B cell (primary cell): ENCODE data around the gene TTC28. TPM values are rescaled to one million over a fixed set of nuclear protein-coding genes. Genes with fewer than 3 reads are reported as not detected.

Experiments used
- ATAC-seq: fragments of 200-7000 bp; cut with Tn5 transposase; one replicate; pipeline ENCODE4 v1.10.0; 2021; ENCODE audit warnings: low read depth, mild to moderate bottlenecking, moderate number of reproducible peaks, moderate library complexity
- CTCF ChIA-PET: fragments of 350-600 bp; sonication (Branson Sonifier 250); formaldehyde crosslinking; loops from one replicate; lab custom pipeline; 2021; ENCODE audit warnings: antibody characterized with exemption, inconsistent platforms; lab: Charles Lee
- POLR2A ChIA-PET: fragments of 350-600 bp; sonication (Branson Sonifier 250); formaldehyde crosslinking; loops from one replicate; lab custom pipeline; 2021; ENCODE audit warnings: antibody characterized with exemption; lab: Charles Lee
- DNase-seq: peaks from one replicate; pipeline ENCODE4 v3.0.0; 2013
- H2AFZ ChIP-seq: 2 replicates; pipeline ENCODE4 v1.6.1; 2012; ENCODE audit warnings: mild to moderate bottlenecking, low read depth, low read length; ENCODE audit not compliant: insufficient read depth, poor library complexity, severe bottlenecking
- H3K27ac ChIP-seq, 2 donors: 1 replicate in 1 of 2; 2 replicates in 1 of 2; pipeline ENCODE4 v1.5.1; 2012 to 2013; ENCODE audit warnings: low read length in 2 of 2, mild to moderate bottlenecking in 2 of 2, moderate library complexity in 1 of 2
- H3K27me3 ChIP-seq, 4 experiments: fragments of 200-600 bp in 1 of 4; sonication (generic) in 1 of 4; replicated peaks in 1 of 4; 1 replicate in 2 of 4; 2 replicates in 2 of 4; pipeline versions ENCODE4 v1.6.1 to v1.7.0; 2013 to 2016; ENCODE audit warnings: low read length in 3 of 4, mild to moderate bottlenecking in 2 of 4, mixed read lengths in 1 of 4, moderate library complexity in 1 of 4; ENCODE audit not compliant: insufficient read depth in 4 of 4, control insufficient read depth in 3 of 4; ENCODE audit errors: control extremely low read depth in 1 of 4
- H3K36me3 ChIP-seq, 2 experiments: replicated peaks in 1 of 2; 1 replicate in 1 of 2; 2 replicates in 1 of 2; pipeline versions ENCODE4 v1.6.1 to v1.7.1; 2013; ENCODE audit warnings: low read length in 1 of 2; ENCODE audit not compliant: insufficient read depth in 2 of 2, control insufficient read depth in 1 of 2; ENCODE audit errors: control extremely low read depth in 1 of 2, extremely low read depth in 1 of 2
- H3K4me1 ChIP-seq, 2 donors: fragments of 200-600 bp in 1 of 2; sonication (generic) in 1 of 2; 1 replicate in 1 of 2; 2 replicates in 1 of 2; pipeline versions ENCODE4 v1.5.1 to v1.6.1; 2013 to 2017; ENCODE audit warnings: low read length in 2 of 2; ENCODE audit not compliant: control insufficient read depth in 2 of 2, insufficient read depth in 2 of 2
- H3K4me2 ChIP-seq: replicated peaks from 2 replicates; pipeline ENCODE3; 2012; ENCODE audit warnings: mild to moderate bottlenecking, low read depth, low read length; ENCODE audit not compliant: poor library complexity, severe bottlenecking
- H3K4me3 ChIP-seq, 5 experiments: fragments of 200-600 bp in 1 of 5; sonication (generic) in 1 of 5; 1 replicate in 3 of 5; 2 replicates in 2 of 5; pipeline versions ENCODE4 v1.5.1 to v1.7.0; 2011 to 2016; ENCODE audit warnings: low read length in 4 of 5, mild to moderate bottlenecking in 4 of 5, low read depth in 2 of 5, control low read depth in 1 of 5, moderate library complexity in 1 of 5; ENCODE audit not compliant: insufficient read depth in 1 of 5; ENCODE audit errors: control extremely low read depth in 1 of 5, extremely low read depth in 1 of 5
- H3K79me2 ChIP-seq: fragments of 200-600 bp; sonication (generic); one replicate; pipeline ENCODE4 v1.6.0; 2016; ENCODE audit warnings: low read length; ENCODE audit not compliant: control insufficient read depth, insufficient read depth
- H3K9ac ChIP-seq: fragments of 200-600 bp; sonication (generic); 2 replicates; pipeline ENCODE4 v1.6.1; 2017; ENCODE audit warnings: mild to moderate bottlenecking, low read length, moderate library complexity
- H3K9me3 ChIP-seq, 3 donors: one replicate each; pipeline versions ENCODE4 v1.6.1 to v1.7.1; 2013; ENCODE audit warnings: low read length in 2 of 3; ENCODE audit not compliant: control insufficient read depth in 2 of 3, insufficient read depth in 1 of 3; ENCODE audit errors: control extremely low read depth in 1 of 3
- H4K20me1 ChIP-seq: 2 replicates; pipeline ENCODE4 v1.6.0; 2012; ENCODE audit warnings: mild to moderate bottlenecking, low read length; ENCODE audit not compliant: insufficient read depth, control insufficient read depth, poor library complexity, severe bottlenecking
- H3K27ac Mint-ChIP-seq: one replicate; pipeline ENCODE4 v1.8.0; 2021; ENCODE audit warnings: mixed read lengths
- H3K27me3 Mint-ChIP-seq: one replicate; pipeline ENCODE4 v1.8.0; 2021; ENCODE audit warnings: mixed read lengths
- H3K4me1 Mint-ChIP-seq: one replicate; pipeline ENCODE4 v1.8.0; 2021; ENCODE audit warnings: mixed read lengths
- H3K4me3 Mint-ChIP-seq: one replicate; pipeline ENCODE4 v1.8.0; 2021; ENCODE audit warnings: mixed read lengths
- H3K9me3 Mint-ChIP-seq: one replicate; pipeline ENCODE4 v1.8.0; 2022; ENCODE audit warnings: mixed read lengths; ENCODE audit not compliant: insufficient read depth
- CTCF ChIP-seq: fragments of 200-600 bp; IDR thresholded peaks from one replicate; pipeline ENCODE4 v1.8.0; 2022; ENCODE audit warnings: antibody characterized with exemption, mild to moderate bottlenecking
- EZH2 ChIP-seq: IDR thresholded peaks from 2 replicates; pipeline ENCODE4 v1.6.1; 2012; ENCODE audit warnings: borderline replicate concordance, low read depth, mild to moderate bottlenecking, moderate library complexity, low read length; ENCODE audit not compliant: insufficient read depth, poor library complexity, severe bottlenecking
- WGBS: methylation state at CpG from one replicate; pipeline ENCODE4 v1.1.5; 2013; ENCODE audit warnings: missing lambda C conversion rate; ENCODE audit not compliant: insufficient coverage; 5-methylcytosine and 5-hydroxymethylcytosine counted together
- intact Hi-C: fragments of 100-400 bp; cut with micrococcal nuclease; formaldehyde crosslinking; loops from one replicate; pipeline ENCODE4 v1.10.0; 2022
- polyA plus RNA-seq: library from polyadenylated mRNA; depleted of rRNA; stranded (reverse); fragments of >200 nt; gene quantifications from 2 replicates; pipeline ENCODE4 v1.2.3, GENCODE V29; 2012
- total RNA-seq, 2 donors: library from RNA; stranded (reverse); fragments of 120-200 nt in 1 of 2; gene quantifications; 1 replicate in 1 of 2; 2 replicates in 1 of 2; pipeline versions ENCODE4 v1.2.3 to v1.2.4, GENCODE V29; 2013 to 2022

Gene TTC28
- total and polyA plus RNA-seq, 2 donors (not counting 1 experiment from before 2014, with no cell fraction given): 4.5 to 7.3 TPM

GRCh38 chr22:28004021-28004420, 675.6 kb downstream of the TTC28 start:
- no peaks in the 10 kb centered on the region for H3K27me3 ChIP-seq
- ChIA-PET POLR2A (no interaction called here), CTCF (interaction anchor here (0.6 to 15.0 kb wide), 3 partner anchors 93 to 1572 kb away, joined by 3 to 342 read pairs (median 4); no protein-coding TSS in a partner anchor)
- no peaks in the 10 kb centered on the region for H3K79me2 ChIP-seq
- DNase-seq (no peak), ATAC-seq (no peak)
- H3K4me3 ChIP-seq: no peak overlapping the region
- H3K27ac ChIP-seq: no peak overlapping the region
- H4K20me1 ChIP-seq: no peaks in the 10 kb centered on the region
- no peaks in the 10 kb centered on the region for H3K36me3 ChIP-seq
- H3K9ac ChIP-seq: no peak overlapping the region
- Mint-ChIP-seq H3K4me1 (no peaks in the 10 kb centered on the region), H3K9me3 (no peaks in the 10 kb centered on the region), H3K27ac (no peak overlapping the region), H3K4me3 (no peak overlapping the region), H3K27me3 (no peaks in the 10 kb centered on the region)
- TF ChIP-seq EZH2 (no peak), CTCF (no peak)
- intact Hi-C loops: no loop called here
- H3K9me3 ChIP-seq: no peaks in the 10 kb centered on the region
- H3K4me2 ChIP-seq: no peak overlapping the region
- 94% methylated on average over 6 of the region's 6 CpGs for WGBS
- H2AFZ ChIP-seq: no peak overlapping the region
- no peaks in the 10 kb centered on the region for H3K4me1 ChIP-seq

- Histone ChIP-seq H3K27me3 (no peaks in the 10 kb centered on the region), H3K4me2 (no peak overlapping the region), H3K4me3 (no peak overlapping the region), H3K4me1 (no peaks in the 10 kb centered on the region), H3K79me2 (no peaks in the 10 kb centered on the region), H4K20me1 (no peaks in the 10 kb centered on the region), H2AFZ (no peak overlapping the region), H3K36me3 (no peaks in the 10 kb centered on the region), H3K9ac (no peak overlapping the region), H3K9me3 (no peaks in the 10 kb centered on the region), H3K27ac (no peak overlapping the region)
- Mint-ChIP-seq H3K27me3 (no peaks in the 10 kb centered on the region), H3K9me3 (no peaks in the 10 kb centered on the region), H3K4me3 (no peak overlapping the region), H3K27ac (no peak overlapping the region), H3K4me1 (no peaks in the 10 kb centered on the region)
- intact Hi-C loops: no loop called here
- CTCF ChIA-PET: interaction anchor here (1.6 to 15.0 kb wide), 2 partner anchors 92 to 117 kb away, joined by 3 to 342 read pairs; no protein-coding TSS in a partner anchor
- WGBS: 92% methylated on average over 6 of the region's 8 CpGs
- DNase-seq (no peak), ATAC-seq (no peak)
- POLR2A ChIA-PET: no interaction called here
- no peak for TF ChIP-seq EZH2
- no peak for TF ChIP-seq CTCF
Measured at GRCh38 chr22:28002863-28003565, 676.6 kb downstream of the TTC28 start.
